Measurements from ENCODE around the gene SLC25A46.

- TF ChIP-seq CTCF (IDR thresholded peaks at IDR 0.05 in 4 of 5, conservative IDR thresholded peaks at IDR 0.05 in 1 of 5), result no peak
- no peak for TF ChIP-seq POLR2A (IDR thresholded peaks at IDR 0.05)
These were observed 14.1 kb downstream of the SLC25A46 start for GRCh38 chr5:110752953-110753352.

All from gastrocnemius medialis (tissue), 4 donors.